Progenitor cell of endocrine pancreas (in vitro differentiated cells): ENCODE data around the gene ZNF138. TPM values are rescaled to one million over a fixed set of nuclear protein-coding genes. Genes with fewer than 3 reads are reported as not detected.
"Not testable (repeated sequence)": the region's sequence is repeated elsewhere in the genome, so short reads cannot be mapped to it uniquely, and the experiment has no call there.

Experiments
- DNase-seq: peaks from one replicate; pipeline ENCODE4 v3.0.0; 2021; ENCODE audit warnings: low spot score; ENCODE audit not compliant: unreplicated experiment
- H3K27ac Mint-ChIP-seq: 2 replicates; pipeline ENCODE4 v1.8.0; 2021; ENCODE audit warnings: mild to moderate bottlenecking, moderate library complexity, mixed read lengths
- H3K27me3 Mint-ChIP-seq: 2 replicates; pipeline ENCODE4 v1.8.0; 2021; ENCODE audit warnings: mixed read lengths
- H3K36me3 Mint-ChIP-seq: 2 replicates; pipeline ENCODE4 v1.8.0; 2022; ENCODE audit warnings: mixed read lengths; ENCODE audit not compliant: insufficient read depth
- H3K4me1 Mint-ChIP-seq: 2 replicates; pipeline ENCODE4 v1.8.0; 2021; ENCODE audit warnings: low read depth, mixed read lengths
- H3K4me3 Mint-ChIP-seq: 2 replicates; pipeline ENCODE4 v1.8.0; 2021; ENCODE audit warnings: low read depth, mild to moderate bottlenecking, moderate library complexity, mixed read lengths
- H3K9me3 Mint-ChIP-seq: 2 replicates; pipeline ENCODE4 v1.8.0; 2021; ENCODE audit warnings: low read depth, mixed read lengths
- total RNA-seq: library from RNA; stranded (reverse); gene quantifications from 2 replicates; pipeline ENCODE4 v1.2.1, GENCODE V29; 2021
- TF ChIP-seq, protein P1 (sequence below): fragments of 200-600 bp; sonication (generic); IDR thresholded peaks from one replicate; pipeline ENCODE4 v1.5.0; 2021; ENCODE audit warnings: antibody characterized with exemption, mild to moderate bottlenecking; ENCODE audit not compliant: unreplicated experiment

The ZNF138 gene
- total RNA-seq, 1 donor from 2014 or later, result 21.3 TPM

DNA sequence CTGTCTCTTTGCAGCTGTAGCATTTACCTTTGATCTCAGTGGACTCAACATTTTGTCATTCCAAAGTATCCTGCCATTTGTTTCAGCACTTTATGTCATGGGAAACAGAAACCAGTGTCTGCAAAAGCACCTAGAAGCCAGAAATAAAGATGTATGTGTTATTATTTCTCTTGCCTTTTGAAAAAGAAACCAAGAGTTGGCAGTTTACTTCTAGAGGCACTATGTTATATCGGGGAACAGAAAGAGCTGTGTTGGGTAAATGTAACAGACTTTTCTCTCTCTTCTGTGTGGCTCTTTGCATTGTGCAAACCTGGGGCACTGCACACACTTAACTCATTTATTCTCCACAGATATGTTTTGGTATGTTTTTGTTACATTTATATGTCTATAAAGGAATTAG lies 36.7 kb downstream of the ZNF138 start:
- Mint-ChIP-seq H3K27me3 (no peaks in the 10 kb centered on the region), H3K4me3 (no peak overlapping the region), H3K36me3 (peaks cover 51% of the 10 kb centered on the region), H3K4me1 (no peaks in the 10 kb centered on the region), H3K27ac (no peak overlapping the region), H3K9me3 (peaks cover 41% of the 10 kb centered on the region)
- TF ChIP-seq, protein P1, sequence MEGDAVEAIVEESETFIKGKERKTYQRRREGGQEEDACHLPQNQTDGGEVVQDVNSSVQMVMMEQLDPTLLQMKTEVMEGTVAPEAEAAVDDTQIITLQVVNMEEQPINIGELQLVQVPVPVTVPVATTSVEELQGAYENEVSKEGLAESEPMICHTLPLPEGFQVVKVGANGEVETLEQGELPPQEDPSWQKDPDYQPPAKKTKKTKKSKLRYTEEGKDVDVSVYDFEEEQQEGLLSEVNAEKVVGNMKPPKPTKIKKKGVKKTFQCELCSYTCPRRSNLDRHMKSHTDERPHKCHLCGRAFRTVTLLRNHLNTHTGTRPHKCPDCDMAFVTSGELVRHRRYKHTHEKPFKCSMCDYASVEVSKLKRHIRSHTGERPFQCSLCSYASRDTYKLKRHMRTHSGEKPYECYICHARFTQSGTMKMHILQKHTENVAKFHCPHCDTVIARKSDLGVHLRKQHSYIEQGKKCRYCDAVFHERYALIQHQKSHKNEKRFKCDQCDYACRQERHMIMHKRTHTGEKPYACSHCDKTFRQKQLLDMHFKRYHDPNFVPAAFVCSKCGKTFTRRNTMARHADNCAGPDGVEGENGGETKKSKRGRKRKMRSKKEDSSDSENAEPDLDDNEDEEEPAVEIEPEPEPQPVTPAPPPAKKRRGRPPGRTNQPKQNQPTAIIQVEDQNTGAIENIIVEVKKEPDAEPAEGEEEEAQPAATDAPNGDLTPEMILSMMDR, result no peak
- no peak for DNase-seq

DNA sequence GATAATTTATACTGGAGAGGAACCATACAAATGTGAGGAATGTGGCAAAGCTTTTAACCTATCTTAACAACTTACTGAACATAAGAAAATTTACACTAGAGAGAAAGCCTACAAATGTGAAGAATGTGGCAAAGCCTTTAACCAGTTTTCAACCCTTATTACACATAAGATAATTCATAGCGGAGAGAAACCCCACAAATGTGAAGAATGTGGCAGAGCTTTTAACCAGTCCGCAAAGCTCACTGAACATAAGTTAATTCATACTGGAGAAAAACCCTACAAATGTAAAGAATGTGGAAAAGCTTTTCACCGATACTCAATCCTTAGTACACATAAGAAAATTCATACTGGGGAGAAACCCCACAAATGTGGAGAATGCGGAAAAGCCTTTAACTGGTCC lies 37.9 kb downstream of the ZNF138 start:
- Mint-ChIP-seq H3K4me1 (no peaks in the 10 kb centered on the region), H3K4me3 (no peak overlapping the region), H3K36me3 (peaks cover 57% of the 10 kb centered on the region), H3K27ac (no peak overlapping the region), H3K9me3 (peaks cover 50% of the 10 kb centered on the region), H3K27me3 (no peaks in the 10 kb centered on the region)
- TF ChIP-seq, protein P1, result no peak
- DNase-seq, result no peak

DNA sequence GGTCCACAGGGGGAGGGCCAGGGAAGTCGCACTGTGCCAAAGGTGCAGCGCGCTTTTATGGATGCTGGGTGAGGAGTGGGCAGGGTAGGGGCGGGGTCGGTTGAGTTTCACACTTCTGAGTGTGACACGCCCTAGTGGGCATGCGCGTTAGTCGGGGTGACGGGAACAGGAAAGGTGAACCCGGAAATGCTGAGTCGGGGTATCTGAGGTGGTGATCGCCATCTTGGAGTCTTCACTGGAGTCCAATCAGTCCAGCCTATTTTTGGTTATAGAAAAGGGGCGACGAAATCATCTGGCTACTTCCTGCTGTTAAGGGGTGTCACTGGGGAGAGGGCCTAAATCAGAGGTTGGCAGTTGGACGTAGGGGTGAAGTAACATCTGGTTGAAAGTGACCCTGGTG lies 40.8 kb downstream of the ZNF138 start:
- DNase-seq, result no peak
- no peaks in the 10 kb centered on the region for H3K4me1 Mint-ChIP-seq
- peaks cover 61% of the 10 kb centered on the region for H3K36me3 Mint-ChIP-seq
- H3K9me3 Mint-ChIP-seq, result peaks cover 67% of the 10 kb centered on the region
- TF ChIP-seq, protein P1, result no peak
- H3K4me3 Mint-ChIP-seq, result no peak overlapping the region
- H3K27me3 Mint-ChIP-seq, result no peaks in the 10 kb centered on the region
- no peak overlapping the region for H3K27ac Mint-ChIP-seq

DNA sequence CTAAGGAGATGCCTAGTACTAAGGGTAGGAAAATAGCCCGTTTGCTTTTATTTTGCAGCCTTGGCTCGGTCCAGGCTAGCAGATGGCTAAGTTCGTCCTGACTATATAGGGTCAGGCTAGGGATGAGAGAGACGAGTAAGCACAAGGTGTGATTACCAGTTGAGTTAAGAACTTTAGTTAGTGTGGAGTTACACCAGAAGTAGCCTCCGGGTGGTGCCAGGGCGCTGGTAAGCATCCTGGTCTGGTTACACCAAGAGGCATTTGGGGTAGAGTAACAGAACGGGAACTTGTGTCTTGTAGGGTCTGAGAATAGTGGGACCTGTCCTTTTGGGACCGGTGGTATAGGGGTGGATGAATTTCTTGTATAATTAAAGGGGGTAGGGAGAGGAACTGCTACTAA lies 41.6 kb downstream of the ZNF138 start:
- H3K27me3 Mint-ChIP-seq, DNase-seq, H3K4me1 Mint-ChIP-seq, H3K4me3 Mint-ChIP-seq, H3K27ac Mint-ChIP-seq: not testable (repeated sequence)
- Mint-ChIP-seq H3K36me3 (peaks cover 58% of the 10 kb centered on the region), H3K9me3 (peaks cover 65% of the 10 kb centered on the region)

DNA sequence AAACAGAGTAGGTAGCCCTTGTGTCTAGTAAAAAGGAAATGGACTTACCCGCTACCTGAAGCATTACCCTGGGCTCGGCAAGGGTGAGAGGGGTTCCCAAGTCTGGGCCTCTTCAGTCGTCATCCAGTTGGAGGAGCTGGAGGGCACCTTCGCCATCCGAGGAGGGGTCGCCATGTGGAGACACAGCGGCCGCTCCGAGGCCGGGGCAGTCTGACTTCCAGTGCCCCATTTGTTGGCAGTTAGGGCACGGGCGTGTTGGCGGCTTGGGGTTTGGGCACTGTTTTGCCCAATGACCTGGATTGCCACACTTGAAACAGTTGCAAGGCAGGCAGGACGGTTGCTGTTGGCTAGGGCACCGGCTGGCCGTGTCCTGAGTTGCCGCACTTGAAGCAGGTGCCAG lies 43.8 kb downstream of the ZNF138 start:
- not testable (repeated sequence) for DNase-seq, H3K4me3 Mint-ChIP-seq, H3K27me3 Mint-ChIP-seq, H3K27ac Mint-ChIP-seq, H3K4me1 Mint-ChIP-seq
- H3K36me3 Mint-ChIP-seq, result peaks cover 36% of the 10 kb centered on the region
- H3K9me3 Mint-ChIP-seq, result peaks cover 47% of the 10 kb centered on the region

DNA sequence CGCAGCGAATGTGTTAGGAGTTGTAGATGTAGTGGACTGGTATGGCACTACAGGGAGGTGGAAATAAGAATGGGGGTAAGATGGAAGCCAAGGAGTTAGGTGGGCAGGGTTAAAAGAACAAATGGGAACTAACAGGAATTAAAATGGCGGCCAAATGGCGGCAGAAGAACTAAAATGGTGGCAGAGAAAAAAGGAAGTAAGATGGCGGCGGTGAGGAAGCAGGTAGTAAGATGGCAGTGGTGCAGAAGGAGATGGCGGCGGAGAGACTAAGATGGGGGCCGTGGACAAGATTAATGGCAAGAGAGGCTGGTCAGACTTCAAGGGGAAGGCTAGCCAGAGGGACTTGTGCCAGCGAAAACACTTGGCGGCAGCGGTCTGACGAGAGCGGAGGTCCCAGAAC lies 44.5 kb downstream of the ZNF138 start:
- H3K27ac Mint-ChIP-seq, result no peak overlapping the region
- H3K9me3 Mint-ChIP-seq, result peaks cover 45% of the 10 kb centered on the region
- no peaks in the 10 kb centered on the region for H3K27me3 Mint-ChIP-seq
- H3K4me3 Mint-ChIP-seq, result no peak overlapping the region
- TF ChIP-seq, protein P1, result no peak
- H3K4me1 Mint-ChIP-seq, result no peaks in the 10 kb centered on the region
- H3K36me3 Mint-ChIP-seq, result peaks cover 35% of the 10 kb centered on the region
- DNase-seq, result no peak

DNA sequence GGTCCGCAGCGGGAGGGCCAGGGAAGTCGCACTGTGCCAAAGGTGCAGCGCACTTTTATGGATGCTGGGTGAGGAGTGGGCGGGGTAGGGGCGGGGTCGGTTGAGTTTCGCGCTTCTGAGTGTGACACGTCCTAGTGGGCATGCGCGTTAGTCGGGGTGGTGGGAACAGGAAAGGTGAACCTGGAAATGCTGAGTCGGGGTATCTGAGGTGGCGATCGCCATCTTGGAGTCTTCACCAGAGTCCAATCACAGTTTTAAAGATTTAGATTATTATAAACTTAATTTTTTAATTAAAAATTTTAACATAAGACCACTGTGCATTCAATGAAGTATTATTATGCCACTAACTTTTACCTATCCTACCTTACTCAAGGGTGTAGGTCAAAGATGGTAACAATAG lies 45.7 kb downstream of the ZNF138 start:
- TF ChIP-seq, protein P1, result no peak
- H3K27ac Mint-ChIP-seq, result no peak overlapping the region
- no peak for DNase-seq
- peaks cover 30% of the 10 kb centered on the region for H3K36me3 Mint-ChIP-seq
- H3K4me1 Mint-ChIP-seq, result no peaks in the 10 kb centered on the region
- no peak overlapping the region for H3K4me3 Mint-ChIP-seq
- peaks cover 40% of the 10 kb centered on the region for H3K9me3 Mint-ChIP-seq
- H3K27me3 Mint-ChIP-seq, result no peaks in the 10 kb centered on the region
